SH-SY5Y (cell line): ENCODE measurements around the gene CAPSL.

Experiments
- GATA2 ChIP-seq: IDR thresholded peaks from 2 replicates; pipeline ENCODE4 v1.6.1; 2011; ENCODE audit warnings: mild to moderate bottlenecking, low read depth, low read length
- GATA3 ChIP-seq: IDR thresholded peaks from 2 replicates; pipeline ENCODE4 v1.6.1; 2011; ENCODE audit warnings: low read depth, mild to moderate bottlenecking, low read length, moderate library complexity

DNA sequence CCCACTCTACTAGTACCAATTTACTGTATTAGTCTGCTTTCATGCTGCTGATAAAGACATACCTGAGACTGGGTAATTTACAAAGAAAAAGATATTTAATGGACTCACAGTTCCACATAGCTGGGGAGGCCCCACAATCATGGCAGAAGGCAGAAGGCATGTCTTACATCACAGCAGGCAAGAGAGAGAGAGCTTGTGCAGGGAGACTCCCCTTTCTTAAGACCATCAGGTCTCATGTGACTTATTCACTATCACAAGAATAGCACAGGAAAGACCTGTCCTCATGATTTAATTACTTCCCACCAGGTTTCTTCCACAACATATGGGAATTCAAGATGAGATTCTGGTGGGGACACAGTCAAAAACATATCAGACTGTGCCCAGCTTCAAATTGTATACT is 41.3 kb upstream of the CAPSL start:
- TF ChIP-seq GATA2 (no peak), GATA3 (no peak)
